AG04450 (cell line): ENCODE measurements around the gene DCAF6. TPM values are rescaled to one million over a fixed set of nuclear protein-coding genes. Genes with fewer than 3 reads are reported as not detected.

Experiments used
- CTCF ChIA-PET: fragments of 300-600, 350-600 bp; formaldehyde crosslinking; extraction: SDS; loops from one replicate; lab custom pipeline; 2022; ENCODE audit warnings: antibody characterized with exemption, inconsistent platforms; lab: Charles Lee
- POLR2A ChIA-PET: fragments of 350-600 bp; formaldehyde crosslinking; extraction: SDS; loops from one replicate; lab custom pipeline; 2021; ENCODE audit warnings: antibody characterized with exemption, inconsistent platforms; lab: Yijun Ruan, JAX
- DNase-seq: peaks from one replicate; pipeline ENCODE4 v3.0.0-alpha.2; 2011; ENCODE audit warnings: low read depth, low spot score
- H3K27ac ChIP-seq: one replicate; pipeline ENCODE4 v1.5.1; 2012; ENCODE audit warnings: low read depth, low read length, control low read depth
- H3K27me3 ChIP-seq: one replicate; pipeline ENCODE4 v1.6.0; 2012; ENCODE audit warnings: low read length; ENCODE audit not compliant: control insufficient read depth, insufficient read depth
- H3K4me3 ChIP-seq: 2 replicates; pipeline ENCODE4 v1.5.1; 2011; ENCODE audit warnings: mild to moderate bottlenecking, low read depth, low read length, control low read depth
- H3K9me3 ChIP-seq: 2 replicates; pipeline ENCODE4 v1.5.1; 2012; ENCODE audit warnings: low read length; ENCODE audit not compliant: control insufficient read depth, insufficient read depth
- polyA plus RNA-seq: library from polyadenylated mRNA; depleted of rRNA; stranded (reverse); fragments of >200 nt; gene quantifications from 2 replicates; pipeline ENCODE4 v1.2.3, GENCODE V29; 2011
- TF ChIP-seq, protein P1 (sequence below): IDR thresholded peaks from 2 replicates; pipeline ENCODE4 v1.5.1; 2011; ENCODE audit warnings: low read depth, low read length, control low read depth, inconsistent platforms

DCAF6 gene
- polyA plus RNA-seq, 1 experiment: 137 TPM

DNA sequence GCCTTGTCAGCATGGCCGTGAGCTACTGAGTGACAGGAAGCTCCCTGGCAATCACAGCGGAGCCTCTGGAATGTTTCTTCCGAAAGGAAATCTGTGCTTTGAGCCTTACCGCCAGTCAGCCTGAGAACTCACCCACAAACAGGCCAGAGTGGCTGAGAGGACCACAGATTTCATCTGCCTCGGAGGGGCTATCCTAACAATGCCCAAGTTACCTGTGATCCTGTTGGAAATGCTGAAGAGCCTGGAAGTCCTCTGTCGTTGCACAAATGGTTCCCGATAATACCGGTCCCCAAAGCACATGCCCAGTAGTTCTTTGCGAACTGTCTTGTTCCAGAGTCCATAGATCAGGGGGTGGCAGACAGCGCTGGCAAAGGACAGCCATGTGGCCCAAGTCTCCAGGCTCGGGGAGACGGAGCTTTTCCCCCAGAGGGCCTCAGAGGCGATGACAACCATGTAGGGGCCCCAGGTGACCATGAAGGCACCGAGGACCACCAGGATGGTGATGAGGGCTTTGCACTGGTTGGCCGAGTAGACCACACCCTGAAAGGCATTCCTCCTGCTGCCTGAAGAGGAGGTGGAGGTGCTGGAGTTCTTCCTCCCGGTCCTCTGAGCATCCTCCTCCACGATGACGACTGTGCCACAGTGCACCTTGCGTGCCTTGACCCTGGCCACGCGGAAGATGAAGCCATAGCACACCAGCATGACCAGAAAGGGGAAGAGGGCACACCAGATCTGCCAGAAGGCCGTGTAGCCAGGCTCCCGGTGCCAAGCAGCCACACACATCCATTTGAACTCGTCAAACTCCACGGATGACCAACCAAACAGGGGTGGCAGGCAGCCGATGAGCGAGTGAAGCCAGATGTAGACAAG lies 160.0 kb downstream of the DCAF6 start:
- Histone ChIP-seq H3K4me3 (no peak overlapping the region), H3K9me3 (no peaks in the 10 kb centered on the region), H3K27ac (no peak overlapping the region), H3K27me3 (no peaks in the 10 kb centered on the region)
- DNase-seq: no peak
- TF ChIP-seq, protein P1, sequence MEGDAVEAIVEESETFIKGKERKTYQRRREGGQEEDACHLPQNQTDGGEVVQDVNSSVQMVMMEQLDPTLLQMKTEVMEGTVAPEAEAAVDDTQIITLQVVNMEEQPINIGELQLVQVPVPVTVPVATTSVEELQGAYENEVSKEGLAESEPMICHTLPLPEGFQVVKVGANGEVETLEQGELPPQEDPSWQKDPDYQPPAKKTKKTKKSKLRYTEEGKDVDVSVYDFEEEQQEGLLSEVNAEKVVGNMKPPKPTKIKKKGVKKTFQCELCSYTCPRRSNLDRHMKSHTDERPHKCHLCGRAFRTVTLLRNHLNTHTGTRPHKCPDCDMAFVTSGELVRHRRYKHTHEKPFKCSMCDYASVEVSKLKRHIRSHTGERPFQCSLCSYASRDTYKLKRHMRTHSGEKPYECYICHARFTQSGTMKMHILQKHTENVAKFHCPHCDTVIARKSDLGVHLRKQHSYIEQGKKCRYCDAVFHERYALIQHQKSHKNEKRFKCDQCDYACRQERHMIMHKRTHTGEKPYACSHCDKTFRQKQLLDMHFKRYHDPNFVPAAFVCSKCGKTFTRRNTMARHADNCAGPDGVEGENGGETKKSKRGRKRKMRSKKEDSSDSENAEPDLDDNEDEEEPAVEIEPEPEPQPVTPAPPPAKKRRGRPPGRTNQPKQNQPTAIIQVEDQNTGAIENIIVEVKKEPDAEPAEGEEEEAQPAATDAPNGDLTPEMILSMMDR: no peak
- CTCF ChIA-PET: interaction anchor here (2.5 to 6.4 kb wide), 2 partner anchors 14 to 15 kb away, joined by 9 to 46 read pairs; no protein-coding TSS in a partner anchor
- POLR2A ChIA-PET: no interaction called here

- ChIA-PET POLR2A (interaction anchor here (1.1 kb wide), 1 partner anchor 15 kb away, joined by 4 read pairs; no protein-coding TSS in a partner anchor), CTCF (interaction anchor here (2.5 kb wide), 1 partner anchor 16 kb away, joined by 9 read pairs; no protein-coding TSS in a partner anchor)
- H3K27me3 ChIP-seq: no peaks in the 10 kb centered on the region
- no peak for DNase-seq
- H3K27ac ChIP-seq: no peak overlapping the region
- no peak overlapping the region for H3K4me3 ChIP-seq
- TF ChIP-seq, protein P1: no peak
- no peaks in the 10 kb centered on the region for H3K9me3 ChIP-seq
These were observed 161.5 kb downstream of the DCAF6 start for GRCh38 chr1:168097921-168098528.

DNA sequence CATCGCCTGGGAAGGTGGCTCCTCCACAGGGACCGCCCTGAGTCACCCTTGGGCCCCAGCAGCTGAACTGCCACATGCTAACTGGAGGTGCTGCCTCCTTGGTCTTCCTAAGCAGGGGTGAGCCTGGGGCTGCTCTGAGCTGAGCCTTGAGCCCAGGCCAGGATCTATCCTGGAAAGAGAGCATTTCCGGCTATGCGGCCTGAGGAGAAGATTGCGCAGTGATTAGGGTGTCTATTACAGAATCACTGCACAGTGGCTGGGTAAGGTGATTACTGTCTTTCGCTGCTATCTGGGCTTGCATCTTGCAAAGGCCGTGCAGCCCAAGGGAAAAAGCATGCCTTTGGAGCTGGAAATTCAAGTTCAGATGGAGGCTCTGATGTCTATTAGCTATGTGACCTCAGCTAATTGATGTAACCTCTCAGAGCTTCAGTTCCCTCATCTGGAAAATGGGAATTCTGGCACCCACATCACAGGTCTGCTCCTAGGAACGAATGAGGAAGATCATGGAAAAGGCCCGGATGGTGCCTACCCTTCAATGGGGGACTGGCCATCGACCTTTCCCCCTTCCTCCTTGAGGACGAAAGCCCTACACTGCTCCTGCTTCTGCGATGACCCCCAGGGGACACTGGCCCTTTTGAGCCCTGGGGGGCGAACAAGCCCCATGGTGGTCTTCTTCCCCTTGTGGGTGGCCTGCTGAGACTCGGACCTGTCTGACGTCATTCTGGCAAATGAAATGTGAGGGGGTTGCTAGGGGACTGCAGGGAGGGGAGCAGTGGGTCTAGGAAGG lies 162.2 kb downstream of the DCAF6 start:
- H3K27ac ChIP-seq: no peak overlapping the region
- DNase-seq: no peak
- H3K4me3 ChIP-seq: no peak overlapping the region
- ChIA-PET CTCF (interaction anchor here (2.5 kb wide), 1 partner anchor 16 kb away, joined by 9 read pairs; no protein-coding TSS in a partner anchor), POLR2A (no interaction called here)
- no peaks in the 10 kb centered on the region for H3K9me3 ChIP-seq
- no peaks in the 10 kb centered on the region for H3K27me3 ChIP-seq
- TF ChIP-seq, protein P1: no peak

GRCh38 chr1:168099337-168099801 lies 162.9 kb downstream of the DCAF6 start:
- Histone ChIP-seq H3K9me3 (no peaks in the 10 kb centered on the region), H3K27ac (no peak overlapping the region), H3K4me3 (no peak overlapping the region), H3K27me3 (no peaks in the 10 kb centered on the region)
- ChIA-PET CTCF (interaction anchor here (2.5 kb wide), 1 partner anchor 17 kb away, joined by 9 read pairs; no protein-coding TSS in a partner anchor), POLR2A (no interaction called here)
- TF ChIP-seq, protein P1: no peak
- DNase-seq: no peak
